ENCODE results near the gene GNG11. TPM values are rescaled to one million over a fixed set of nuclear protein-coding genes. Genes with fewer than 3 reads are reported as not detected.

The GNG11 gene
- total and polyA plus RNA-seq, 2 of the 13 experiments (the other 11 are each of a cell fraction or from before 2014, with no cell fraction given) = not detected

GRCh38 chr7:93964813-93965212, 43.3 kb downstream of the GNG11 start:
- intact Hi-C loops (cut with micrococcal nuclease; ENCODE audit: unreplicated experiment) (no loop called here), in situ Hi-C loops (cut with HindIII; ENCODE audit: extremely low pct_ligation_motif_present, low pct_unique_long_range_greater_than_20kb) (no loop called here)
- DNase-seq (ENCODE audit: low spot score) = no peak
- 43% methylated on average over 3 of the region's 3 CpGs for WGBS (ENCODE audit: low lambda C conversion rate)
- CTCF ChIA-PET (ENCODE audit: low intra/inter-chr PET ratio, low total read pairs) = no interaction called here
- TF ChIP-seq ZNF281 (CRISPR knock-in tag; IDR thresholded peaks at IDR 0.05; ENCODE audit: borderline replicate concordance) = no peak
- no peak for TF ChIP-seq JUND (CRISPR knock-in tag; IDR thresholded peaks at IDR 0.05)
- TF ChIP-seq CAMTA2 (CRISPR knock-in tag; IDR thresholded peaks at IDR 0.05; ENCODE audit: borderline replicate concordance) = no peak
- no peak for TF ChIP-seq HINFP (CRISPR knock-in tag; IDR thresholded peaks at IDR 0.05; ENCODE audit: low read depth)
- TF ChIP-seq AGO2 (optimal IDR thresholded peaks at IDR 0.05; ENCODE audit: low read depth, low read length) = no peak
- TF ChIP-seq CENPBD1 (CRISPR knock-in tag; IDR thresholded peaks at IDR 0.05; ENCODE audit: borderline replicate concordance, low read depth) = no peak
- TF ChIP-seq FOXJ3 (CRISPR knock-in tag; IDR thresholded peaks at IDR 0.05; ENCODE audit: borderline replicate concordance) = no peak
- TF ChIP-seq SOX13 (IDR thresholded peaks at IDR 0.05) = no peak
- no peak for TF ChIP-seq SOX13 (CRISPR knock-in tag; conservative IDR thresholded peaks at IDR 0.05 in 1 of 2, IDR thresholded peaks at IDR 0.05 in 1 of 2)
- no peak for TF ChIP-seq KDM4B (CRISPR knock-in tag; IDR thresholded peaks at IDR 0.05)
- no peak for TF ChIP-seq ELF3 (CRISPR knock-in tag; IDR thresholded peaks at IDR 0.05)
- TF ChIP-seq ZKSCAN5 (CRISPR knock-in tag; IDR thresholded peaks at IDR 0.05) = no peak
- TF ChIP-seq FOSL2 (CRISPR knock-in tag; IDR thresholded peaks at IDR 0.05) = no peak
- no peak for TF ChIP-seq TP53 (CRISPR knock-in tag; conservative IDR thresholded peaks at IDR 0.05)
- no peak for TF ChIP-seq ZNF780A (CRISPR knock-in tag; IDR thresholded peaks at IDR 0.05)
- TF ChIP-seq ZNF83 (CRISPR knock-in tag; IDR thresholded peaks at IDR 0.05; ENCODE audit: borderline replicate concordance) = no peak
- TF ChIP-seq RXRA (CRISPR knock-in tag; IDR thresholded peaks at IDR 0.05) = no peak
- no peak for TF ChIP-seq ATAD3A (CRISPR knock-in tag; IDR thresholded peaks at IDR 0.05)
- TF ChIP-seq MTF2 (CRISPR knock-in tag; IDR thresholded peaks at IDR 0.05; ENCODE audit: borderline replicate concordance) = no peak
- no peak for TF ChIP-seq ZNF577 (CRISPR knock-in tag; IDR thresholded peaks at IDR 0.05; ENCODE audit: borderline replicate concordance, low read depth)
- Histone ChIP-seq H3K27ac (ENCODE audit: extremely low read length, insufficient read depth, low read length) (no peak overlapping the region), H3K9me3 (ENCODE audit: low read length) (no peaks in the 10 kb centered on the region), H3K4me2 (ENCODE audit: low read depth, low read length) (no peak overlapping the region), H3K27me3 (ENCODE audit: control insufficient read depth in 1 of 2, insufficient read depth in 2 of 2, low read length in 2 of 2) (no peaks in the 10 kb centered on the region), H3K9ac (ENCODE audit: insufficient read depth, low read depth, low read length) (no peak overlapping the region), H3K36me3 (replicated peaks in 1 of 2; ENCODE audit: control insufficient read depth in 1 of 2, insufficient read depth in 2 of 2, low read length in 2 of 2) (no peaks in the 10 kb centered on the region), H3K4me1 (ENCODE audit: insufficient read depth, low read length) (no peaks in the 10 kb centered on the region), H3K79me2 (ENCODE audit: insufficient read depth, low read length) (no peaks in the 10 kb centered on the region), H3K4me3 (replicated peaks in 1 of 3; ENCODE audit: insufficient read depth in 1 of 3, low read depth in 2 of 3, low read length in 3 of 3) (no peak overlapping the region), H4K20me1 (ENCODE audit: insufficient read depth, low read length) (no peaks in the 10 kb centered on the region), H2AFZ (ENCODE audit: low read length) (no peak overlapping the region)
- no TSS peak for BruUV-seq (replicated peaks)
- ATAC-seq = no peak
- FAIRE-seq = no peak
- POLR2A ChIA-PET = no interaction called here
